Right ventricle myocardium inferior (tissue), 1 donor: ENCODE data around the gene CRY1. TPM values are rescaled to one million over a fixed set of nuclear protein-coding genes. Genes with fewer than 3 reads are reported as not detected.

Experiments used
- ATAC-seq: fragments of 200-7000 bp; cut with Tn5 transposase; one replicate; pipeline ENCODE4 v1.9.1; 2020; ENCODE audit warnings: mild to moderate bottlenecking, moderate library complexity
- DNase-seq: peaks from one replicate; pipeline ENCODE4 v3.0.0; 2021; ENCODE audit errors: missing footprints
- intact Hi-C: fragments of 100-400 bp; cut with DNase I; formaldehyde crosslinking; loops from one replicate; pipeline ENCODE4 v1.11.0; 2022
- long read RNA-seq: library from polyadenylated mRNA; unstranded; transcript quantifications from one replicate; pipeline ENCODE4 v2.0.0, GENCODE V29; 2021
- total RNA-seq: library from RNA; stranded (reverse); fragmentation: NEBNext Ultra II Directional; extraction: Animal tissue kit (Norgen Biotek cat#: 25700); gene quantifications from one replicate; pipeline ENCODE4 v1.2.1, GENCODE V29; 2021
- donor health status: DM: no; HTN: yes; CAD: no; lungs with severe emphysema.

Gene CRY1
- 7.4 TPM for total RNA-seq
- long read RNA-seq, transcript CRY1-201 (13 exons, 3,267 nt) = major isoform, 15 of 18 reads
- long read RNA-seq, partial matches to known transcripts = 1 of 18 reads
- long read RNA-seq, other reads (novel, unspliced or antisense) = 2 of 18 reads

- DNase-seq = peak; percentile 98
- ATAC-seq = peak; percentile 98
- intact Hi-C loops = loop anchor here (1.0 to 10.0 kb wide), 3 partner anchors 66 to 139 kb away; partner anchors contain the start of genes MTERF2 and TMEM263
Observed at GRCh38 chr12:107093417-107094182, at the start of gene CRY1. Gene CRY1, minus strand, starts transcription at chr12:107093549. Its CDS starts 588 bp downstream, at chr12:107092961.

GRCh38 chr12:107139787-107140186, 46.4 kb upstream of the CRY1 start:
- ATAC-seq (no peak), DNase-seq (no peak)
- intact Hi-C loops = no loop called here

GRCh38 chr12:107138990-107139389, 45.6 kb upstream of the CRY1 start:
- DNase-seq (no peak), ATAC-seq (no peak)
- intact Hi-C loops = no loop called here

- no peak for DNase-seq
- intact Hi-C loops = no loop called here
- no peak for ATAC-seq
Observed at GRCh38 chr12:107135177-107135576, 41.8 kb upstream of the CRY1 start.

- DNase-seq = no peak
- intact Hi-C loops = loop anchor here (5.0 kb wide), 1 partner anchor 273 kb away; no protein-coding TSS in a partner anchor
- no peak for ATAC-seq
Observed at GRCh38 chr12:107134558-107134957, 41.2 kb upstream of the CRY1 start.

GRCh38 chr12:107133462-107133861, 40.1 kb upstream of the CRY1 start:
- intact Hi-C loops = loop anchor here (5.0 kb wide), 1 partner anchor 274 kb away; no protein-coding TSS in a partner anchor
- ATAC-seq = no peak
- no peak for DNase-seq

GRCh38 chr12:107131832-107132616, 38.7 kb upstream of the CRY1 start:
- no peak for DNase-seq
- intact Hi-C loops = loop anchor here (1.0 to 5.0 kb wide), 3 partner anchors 275 to 478 kb away; no protein-coding TSS in a partner anchor
- peak; percentile 16 for ATAC-seq

GRCh38 chr12:107130830-107131611, 37.7 kb upstream of the CRY1 start:
- DNase-seq (no peak), ATAC-seq (no peak)
- intact Hi-C loops = loop anchor here (1.0 to 5.0 kb wide), 2 partner anchors 276 to 479 kb away; no protein-coding TSS in a partner anchor

GRCh38 chr12:107129315-107129930, 36.1 kb upstream of the CRY1 start:
- intact Hi-C loops = no loop called here
- no peak for ATAC-seq
- DNase-seq = no peak

GRCh38 chr12:107127482-107128430, 34.4 kb upstream of the CRY1 start:
- ATAC-seq (no peak), DNase-seq (no peak)
- intact Hi-C loops = no loop called here

GRCh38 chr12:107126796-107127481, 33.6 kb upstream of the CRY1 start:
- no peak for DNase-seq
- ATAC-seq = no peak
- intact Hi-C loops = no loop called here

GRCh38 chr12:107125833-107126232, 32.5 kb upstream of the CRY1 start:
- no peak for ATAC-seq
- no peak for DNase-seq
- intact Hi-C loops = no loop called here

- intact Hi-C loops = no loop called here
- ATAC-seq (no peak), DNase-seq (no peak)
Observed at GRCh38 chr12:107122452-107122958, 29.2 kb upstream of the CRY1 start.

- ATAC-seq (no peak), DNase-seq (no peak)
- intact Hi-C loops = no loop called here
Observed at GRCh38 chr12:107119091-107119490, 25.7 kb upstream of the CRY1 start.

- ATAC-seq (no peak), DNase-seq (no peak)
- intact Hi-C loops = no loop called here
Observed at GRCh38 chr12:107118624-107119023, 25.3 kb upstream of the CRY1 start.

GRCh38 chr12:107115119-107115518, 21.8 kb upstream of the CRY1 start:
- ATAC-seq (no peak), DNase-seq (no peak)
- intact Hi-C loops = no loop called here

- ATAC-seq = no peak
- intact Hi-C loops = no loop called here
- DNase-seq = no peak
Observed at GRCh38 chr12:107111314-107111713, 18.0 kb upstream of the CRY1 start.
